ENCODE measurements around the gene NPIPB6. TPM values are rescaled to one million over a fixed set of nuclear protein-coding genes. Genes with fewer than 3 reads are reported as not detected.

NPIPB6 gene
- total and polyA plus RNA-seq, 8 donors, result 0.76 to 4.7 (median 2.2) TPM

DNA sequence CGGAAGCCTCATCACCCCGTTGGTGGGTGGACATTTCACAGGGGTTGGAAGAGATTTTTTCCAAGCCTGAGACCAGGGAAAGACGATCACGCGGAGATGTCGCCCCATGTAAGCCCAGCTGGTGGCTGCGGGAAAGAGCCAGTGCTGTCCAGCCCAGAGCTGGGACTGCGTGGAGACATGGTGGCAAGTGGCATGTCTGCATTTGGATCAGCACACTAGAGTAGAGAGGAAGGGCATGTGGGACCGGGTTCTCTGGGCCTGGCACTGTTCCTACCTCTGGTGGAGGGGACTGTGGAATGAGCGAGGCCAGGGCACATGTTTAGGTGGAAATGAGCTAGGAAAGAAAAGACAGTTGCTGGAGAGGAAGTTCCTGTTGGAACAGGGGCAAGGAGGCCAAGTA lies 51.0 kb downstream of the NPIPB6 start:
- intact Hi-C loops (cut with DNase I), result no loop called here
- no peaks in the 10 kb centered on the region for H3K9me3 ChIP-seq
- no peaks in the 10 kb centered on the region for H3K36me3 ChIP-seq
- no peak for DNase-seq
- no peak overlapping the region for H3K27ac ChIP-seq
- ATAC-seq, result no peak
- H3K4me1 ChIP-seq, result no peaks in the 10 kb centered on the region
- no peak overlapping the region for H3K4me3 ChIP-seq
- TF ChIP-seq, protein P1, sequence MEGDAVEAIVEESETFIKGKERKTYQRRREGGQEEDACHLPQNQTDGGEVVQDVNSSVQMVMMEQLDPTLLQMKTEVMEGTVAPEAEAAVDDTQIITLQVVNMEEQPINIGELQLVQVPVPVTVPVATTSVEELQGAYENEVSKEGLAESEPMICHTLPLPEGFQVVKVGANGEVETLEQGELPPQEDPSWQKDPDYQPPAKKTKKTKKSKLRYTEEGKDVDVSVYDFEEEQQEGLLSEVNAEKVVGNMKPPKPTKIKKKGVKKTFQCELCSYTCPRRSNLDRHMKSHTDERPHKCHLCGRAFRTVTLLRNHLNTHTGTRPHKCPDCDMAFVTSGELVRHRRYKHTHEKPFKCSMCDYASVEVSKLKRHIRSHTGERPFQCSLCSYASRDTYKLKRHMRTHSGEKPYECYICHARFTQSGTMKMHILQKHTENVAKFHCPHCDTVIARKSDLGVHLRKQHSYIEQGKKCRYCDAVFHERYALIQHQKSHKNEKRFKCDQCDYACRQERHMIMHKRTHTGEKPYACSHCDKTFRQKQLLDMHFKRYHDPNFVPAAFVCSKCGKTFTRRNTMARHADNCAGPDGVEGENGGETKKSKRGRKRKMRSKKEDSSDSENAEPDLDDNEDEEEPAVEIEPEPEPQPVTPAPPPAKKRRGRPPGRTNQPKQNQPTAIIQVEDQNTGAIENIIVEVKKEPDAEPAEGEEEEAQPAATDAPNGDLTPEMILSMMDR (IDR thresholded peaks at IDR 0.05), result no peak
- no peaks in the 10 kb centered on the region for H3K27me3 ChIP-seq

DNA sequence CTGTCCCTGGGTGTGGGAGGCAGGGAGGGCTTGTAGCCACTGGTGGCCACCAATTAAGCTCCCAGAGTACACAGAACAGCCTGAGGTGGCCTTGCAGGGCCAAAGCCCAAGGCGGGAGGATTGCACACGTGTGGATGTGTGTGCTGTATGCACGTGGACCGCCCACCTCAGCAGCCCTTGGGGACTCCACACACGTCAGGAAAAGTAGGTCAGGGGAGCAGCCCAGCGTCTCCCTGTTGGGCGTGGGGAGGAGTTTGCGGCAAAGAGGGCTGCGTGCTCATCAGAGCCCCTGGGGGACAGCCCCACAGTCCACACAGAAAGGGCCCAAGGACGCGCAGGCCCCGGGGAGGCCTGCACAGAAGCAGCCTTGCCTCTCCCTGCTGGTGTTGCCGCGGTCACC lies 51.4 kb downstream of the NPIPB6 start:
- TF ChIP-seq, protein P1 (IDR thresholded peaks at IDR 0.05), result no peak

DNA sequence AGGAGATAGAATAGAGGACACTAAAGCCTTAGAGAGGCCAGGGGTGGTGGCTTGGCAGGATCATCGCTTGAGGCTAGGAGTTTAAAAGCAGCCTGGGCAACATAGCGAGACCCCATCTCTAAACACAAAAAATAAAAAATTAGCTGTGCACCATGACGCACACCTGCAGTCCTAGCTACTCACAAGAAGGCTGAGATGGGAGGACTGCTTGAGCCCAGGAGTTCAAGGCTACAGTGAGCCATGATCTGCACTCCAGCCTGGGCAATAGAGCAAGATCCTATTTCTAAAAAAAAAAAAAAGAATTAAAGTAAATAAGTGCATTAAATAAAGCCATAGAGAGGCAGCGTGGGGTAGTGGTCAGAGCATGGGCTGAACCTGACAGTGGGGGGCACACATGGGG lies 51.9 kb downstream of the NPIPB6 start:
- Histone ChIP-seq H3K9me3 (no peaks in the 10 kb centered on the region), H3K4me1 (no peaks in the 10 kb centered on the region), H3K27ac (no peak overlapping the region), H3K4me3 (no peak overlapping the region), H3K36me3 (no peaks in the 10 kb centered on the region), H3K27me3 (no peaks in the 10 kb centered on the region)
- no peak for DNase-seq
- TF ChIP-seq, protein P1 (IDR thresholded peaks at IDR 0.05), result no peak
- no peak for ATAC-seq
- intact Hi-C loops (cut with DNase I), result no loop called here

More for the DNA sequence above, 51.4 kb downstream of the NPIPB6 start:
- no peak overlapping the region for H3K27ac ChIP-seq
- no peak overlapping the region for H3K4me3 ChIP-seq
- H3K9me3 ChIP-seq, result no peaks in the 10 kb centered on the region
- H3K4me1 ChIP-seq, result no peaks in the 10 kb centered on the region
- ATAC-seq (no peak), DNase-seq (no peak)
- intact Hi-C loops (cut with DNase I), result no loop called here
- H3K36me3 ChIP-seq, result no peaks in the 10 kb centered on the region
- H3K27me3 ChIP-seq, result no peaks in the 10 kb centered on the region

DNA sequence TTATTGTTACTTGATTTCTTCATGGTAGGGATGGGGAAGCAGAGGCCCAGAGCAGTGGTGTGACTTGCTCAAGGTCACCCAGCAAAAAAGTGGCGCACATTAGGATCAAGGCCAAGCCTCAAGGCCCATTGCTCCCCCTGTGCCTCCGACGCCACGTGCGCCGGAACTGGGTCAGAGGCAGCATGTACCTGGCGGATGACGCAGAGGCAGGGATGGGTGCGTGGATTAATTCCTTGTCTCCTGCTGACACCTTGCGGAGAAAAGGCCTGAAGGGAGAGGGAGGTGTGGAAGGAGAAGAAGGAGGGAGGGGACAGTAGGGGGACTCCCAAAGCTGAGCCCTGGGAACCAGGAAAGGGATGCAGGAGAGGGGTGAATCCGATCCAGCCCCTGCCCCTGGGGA lies 52.5 kb downstream of the NPIPB6 start:
- DNase-seq, result no peak
- intact Hi-C loops (cut with DNase I), result no loop called here
- TF ChIP-seq, protein P1 (IDR thresholded peaks at IDR 0.05), result no peak
- ATAC-seq, result no peak
- H3K4me3 ChIP-seq, result no peak overlapping the region
- no peak overlapping the region for H3K27ac ChIP-seq
- H3K9me3 ChIP-seq, result no peaks in the 10 kb centered on the region
- H3K4me1 ChIP-seq, result no peaks in the 10 kb centered on the region
- no peaks in the 10 kb centered on the region for H3K36me3 ChIP-seq
- no peaks in the 10 kb centered on the region for H3K27me3 ChIP-seq

DNA sequence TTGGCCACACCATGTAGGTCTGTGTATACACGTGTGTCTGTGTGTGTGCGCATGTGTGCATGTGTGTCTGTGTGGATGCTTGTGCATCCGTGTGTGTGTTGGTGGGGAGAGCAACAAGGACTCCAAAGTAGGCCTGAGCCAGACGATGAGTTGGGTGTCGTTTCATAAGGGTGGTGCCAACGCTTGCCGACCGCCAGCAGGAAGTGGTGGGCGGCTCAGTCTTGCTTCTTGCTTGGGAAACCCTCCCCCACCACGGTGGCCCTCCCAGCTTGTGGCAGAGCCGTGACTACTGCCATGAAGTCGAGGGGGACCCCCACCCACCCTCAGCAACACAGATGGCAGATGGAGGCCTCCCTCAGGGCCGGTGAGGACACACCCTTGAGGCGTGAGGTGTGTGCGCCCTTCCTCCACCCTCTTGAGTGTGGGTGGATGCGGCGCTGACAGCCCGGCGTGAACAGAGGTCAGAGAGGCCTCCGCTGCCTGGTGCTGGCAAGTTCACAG lies 53.4 kb downstream of the NPIPB6 start:
- Histone ChIP-seq H3K4me3 (no peak overlapping the region), H3K4me1 (no peaks in the 10 kb centered on the region), H3K9me3 (no peaks in the 10 kb centered on the region), H3K36me3 (no peaks in the 10 kb centered on the region), H3K27me3 (no peaks in the 10 kb centered on the region), H3K27ac (no peak overlapping the region)
- TF ChIP-seq, protein P1 (IDR thresholded peaks at IDR 0.05), result no peak
- DNase-seq (peak in 1 of 4 donors; percentile 46), ATAC-seq (no peak)
- intact Hi-C loops (cut with DNase I), result no loop called here
